ENCODE measurements around the gene LIG4.

The LIG4 gene

DNA sequence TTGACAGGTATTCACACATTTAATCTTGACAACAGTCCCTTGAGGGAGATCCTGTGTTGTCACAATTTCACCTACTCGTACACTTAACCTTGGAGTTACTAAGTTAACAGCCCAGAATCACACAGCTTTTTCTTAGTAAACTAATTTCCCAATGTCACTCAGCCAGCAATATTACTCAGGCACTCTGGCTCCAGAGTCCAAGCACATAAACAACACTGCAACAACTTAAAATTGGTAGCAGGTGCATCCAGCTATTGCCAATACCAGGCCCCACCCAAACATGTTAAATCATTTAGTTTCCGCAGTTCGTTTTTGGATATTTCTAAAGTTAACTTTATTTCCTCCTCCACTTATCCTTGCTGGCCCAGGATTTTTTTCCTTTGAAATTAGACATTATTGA lies 32.7 kb downstream of the LIG4 start:
- Histone ChIP-seq H3K9me3 (ENCODE audit: insufficient read depth, low read length) (no peaks in the 10 kb centered on the region), H3K4me2 (ENCODE audit: low read length) (no peak overlapping the region), H3K36me3 (replicated peaks; ENCODE audit: low read depth, low read length) (no peaks in the 10 kb centered on the region), H3K4me1 (ENCODE audit: low read length) (peaks cover 8% of the 10 kb centered on the region; the same call in 1 of the 2 replicates), H3K9ac (ENCODE audit: low read length) (no peak overlapping the region), H3K27ac (ENCODE audit: low read length) (no peak overlapping the region), H3K4me3 (ENCODE audit: low read length) (no peak overlapping the region), H3K27me3 (ENCODE audit: low read depth, low read length) (no peaks in the 10 kb centered on the region), H3K79me2 (ENCODE audit: low read length) (no peaks in the 10 kb centered on the region), H4K20me1 (ENCODE audit: insufficient read depth, low read length) (no peaks in the 10 kb centered on the region), H2AFZ (ENCODE audit: low read depth, low read length) (no peak overlapping the region)
- no peak for TF ChIP-seq EZH2phosphoT487 (IDR thresholded peaks at IDR 0.05; ENCODE audit: low read depth)
- TF ChIP-seq, protein P1, sequence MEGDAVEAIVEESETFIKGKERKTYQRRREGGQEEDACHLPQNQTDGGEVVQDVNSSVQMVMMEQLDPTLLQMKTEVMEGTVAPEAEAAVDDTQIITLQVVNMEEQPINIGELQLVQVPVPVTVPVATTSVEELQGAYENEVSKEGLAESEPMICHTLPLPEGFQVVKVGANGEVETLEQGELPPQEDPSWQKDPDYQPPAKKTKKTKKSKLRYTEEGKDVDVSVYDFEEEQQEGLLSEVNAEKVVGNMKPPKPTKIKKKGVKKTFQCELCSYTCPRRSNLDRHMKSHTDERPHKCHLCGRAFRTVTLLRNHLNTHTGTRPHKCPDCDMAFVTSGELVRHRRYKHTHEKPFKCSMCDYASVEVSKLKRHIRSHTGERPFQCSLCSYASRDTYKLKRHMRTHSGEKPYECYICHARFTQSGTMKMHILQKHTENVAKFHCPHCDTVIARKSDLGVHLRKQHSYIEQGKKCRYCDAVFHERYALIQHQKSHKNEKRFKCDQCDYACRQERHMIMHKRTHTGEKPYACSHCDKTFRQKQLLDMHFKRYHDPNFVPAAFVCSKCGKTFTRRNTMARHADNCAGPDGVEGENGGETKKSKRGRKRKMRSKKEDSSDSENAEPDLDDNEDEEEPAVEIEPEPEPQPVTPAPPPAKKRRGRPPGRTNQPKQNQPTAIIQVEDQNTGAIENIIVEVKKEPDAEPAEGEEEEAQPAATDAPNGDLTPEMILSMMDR (IDR thresholded peaks at IDR 0.05; ENCODE audit: low read depth, low read length), result no peak

DNA sequence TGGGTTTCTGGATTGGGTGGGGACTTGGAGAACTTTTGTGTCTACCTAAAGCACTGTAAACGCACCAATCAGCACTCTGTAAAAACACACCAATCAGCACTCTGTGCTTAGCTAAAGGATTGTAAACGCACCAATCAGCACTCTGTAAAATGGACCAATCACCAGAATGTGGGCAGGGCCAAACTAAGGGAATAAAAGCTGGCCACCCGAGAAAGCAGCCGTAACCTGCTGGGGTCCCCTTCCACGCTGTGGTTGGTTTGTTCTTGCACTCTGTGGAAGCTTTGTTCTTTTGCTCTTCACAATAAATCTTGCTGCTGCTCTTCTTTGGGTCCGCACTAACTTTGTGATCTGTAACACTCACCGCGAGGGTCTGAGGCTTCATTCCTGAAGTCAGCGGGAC lies 37.3 kb downstream of the LIG4 start:
- no peaks in the 10 kb centered on the region for H3K79me2 ChIP-seq (ENCODE audit: low read length)
- H4K20me1 ChIP-seq (ENCODE audit: insufficient read depth, low read length), result no peaks in the 10 kb centered on the region
- H3K9me3 ChIP-seq (ENCODE audit: insufficient read depth, low read length), result no peaks in the 10 kb centered on the region
- no peaks in the 10 kb centered on the region for H3K4me1 ChIP-seq (ENCODE audit: low read length)
- H3K9ac ChIP-seq (ENCODE audit: low read length), result no peak overlapping the region
- no peaks in the 10 kb centered on the region for H3K27me3 ChIP-seq (ENCODE audit: low read depth, low read length)
- H3K36me3 ChIP-seq (replicated peaks; ENCODE audit: low read depth, low read length), result no peaks in the 10 kb centered on the region
- H3K4me2 ChIP-seq (ENCODE audit: low read length), result no peak overlapping the region
- TF ChIP-seq, protein P1 (IDR thresholded peaks at IDR 0.05; ENCODE audit: low read depth, low read length), result no peak
- no peak for TF ChIP-seq EZH2phosphoT487 (IDR thresholded peaks at IDR 0.05; ENCODE audit: low read depth)
- no peak overlapping the region for H3K27ac ChIP-seq (ENCODE audit: low read length)
- H2AFZ ChIP-seq (ENCODE audit: low read depth, low read length), result no peak overlapping the region
- H3K4me3 ChIP-seq (ENCODE audit: low read length), result no peak overlapping the region

DNA sequence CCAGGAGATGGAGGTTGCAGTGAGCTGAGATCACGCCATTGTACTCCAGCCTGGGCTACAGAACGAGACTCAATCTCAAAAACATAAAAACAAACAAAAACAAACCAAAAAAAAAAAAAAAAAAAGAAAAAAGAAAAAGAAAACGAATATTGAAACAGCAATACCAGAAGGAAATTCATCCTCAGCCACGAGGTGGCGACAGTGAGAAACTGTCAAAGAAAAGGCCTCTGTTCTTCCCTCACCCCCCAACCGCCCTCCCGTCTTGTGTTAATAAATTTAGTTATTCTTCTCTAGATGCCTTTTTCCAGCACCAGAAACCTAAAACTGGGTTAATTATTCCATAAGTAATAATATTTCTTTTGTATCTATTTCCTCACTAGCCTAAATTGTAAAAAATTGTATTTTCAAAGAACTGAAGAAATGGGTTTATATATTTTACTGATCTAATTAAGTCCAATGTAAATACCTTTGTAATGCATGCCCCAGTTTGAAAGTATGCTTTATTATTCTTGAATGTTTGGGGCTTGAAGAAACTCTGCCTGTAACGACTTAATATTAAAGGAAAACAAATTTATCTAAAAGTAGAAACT lies 38.6 kb downstream of the LIG4 start:
- Histone ChIP-seq H3K9ac (ENCODE audit: low read length) (no peak overlapping the region), H4K20me1 (ENCODE audit: insufficient read depth, low read length) (no peaks in the 10 kb centered on the region), H3K4me2 (ENCODE audit: low read length) (no peak overlapping the region), H3K4me3 (ENCODE audit: low read length) (no peak overlapping the region), H3K4me1 (ENCODE audit: low read length) (no peaks in the 10 kb centered on the region), H3K36me3 (replicated peaks; ENCODE audit: low read depth, low read length) (no peaks in the 10 kb centered on the region), H3K79me2 (ENCODE audit: low read length) (no peaks in the 10 kb centered on the region), H2AFZ (ENCODE audit: low read depth, low read length) (no peak overlapping the region), H3K9me3 (ENCODE audit: insufficient read depth, low read length) (no peaks in the 10 kb centered on the region), H3K27me3 (ENCODE audit: low read depth, low read length) (no peaks in the 10 kb centered on the region), H3K27ac (ENCODE audit: low read length) (no peak overlapping the region)
- TF ChIP-seq, protein P1 (IDR thresholded peaks at IDR 0.05; ENCODE audit: low read depth, low read length), result peak; percentile 43
- no peak for TF ChIP-seq EZH2phosphoT487 (IDR thresholded peaks at IDR 0.05; ENCODE audit: low read depth)

DNA sequence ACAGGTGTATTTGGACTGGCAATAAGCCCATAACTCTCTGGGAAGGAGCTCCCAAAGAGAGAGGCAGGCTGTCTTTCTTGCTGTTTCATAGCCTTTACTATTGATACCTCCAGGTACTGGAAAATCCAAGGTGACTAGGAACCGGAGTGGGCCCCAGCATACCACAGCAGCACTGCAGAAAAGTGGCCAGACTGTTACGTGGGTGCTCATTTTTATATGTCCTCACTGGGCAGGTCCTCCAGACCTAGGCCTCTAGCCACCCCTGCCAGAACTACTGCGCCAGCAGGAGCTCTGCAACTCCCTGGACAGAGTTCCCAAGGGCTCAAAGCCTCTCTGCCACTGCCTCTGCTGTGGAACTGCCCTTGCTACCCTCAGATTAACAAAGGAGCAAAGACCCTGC lies 46.4 kb downstream of the LIG4 start:
- no peak overlapping the region for H3K4me2 ChIP-seq (ENCODE audit: low read length)
- H3K27ac ChIP-seq (ENCODE audit: low read length), result no peak overlapping the region
- no peaks in the 10 kb centered on the region for H3K79me2 ChIP-seq (ENCODE audit: low read length)
- no peak overlapping the region for H3K9ac ChIP-seq (ENCODE audit: low read length)
- TF ChIP-seq, protein P1 (IDR thresholded peaks at IDR 0.05; ENCODE audit: low read depth, low read length), result no peak
- no peak for TF ChIP-seq EZH2phosphoT487 (IDR thresholded peaks at IDR 0.05; ENCODE audit: low read depth)
- H3K36me3 ChIP-seq (replicated peaks; ENCODE audit: low read depth, low read length), result no peaks in the 10 kb centered on the region
- no peak overlapping the region for H3K4me3 ChIP-seq (ENCODE audit: low read length)
- no peaks in the 10 kb centered on the region for H3K27me3 ChIP-seq (ENCODE audit: low read depth, low read length)
- no peaks in the 10 kb centered on the region for H3K4me1 ChIP-seq (ENCODE audit: low read length)
- H3K9me3 ChIP-seq (ENCODE audit: insufficient read depth, low read length), result no peaks in the 10 kb centered on the region
- no peaks in the 10 kb centered on the region for H4K20me1 ChIP-seq (ENCODE audit: insufficient read depth, low read length)
- no peak overlapping the region for H2AFZ ChIP-seq (ENCODE audit: low read depth, low read length)

All from OCI-LY3 (cell line).